ENCODE results near the gene HM13.
"Not testable (repeated sequence)": the region's sequence is repeated elsewhere in the genome, so short reads cannot be mapped to it uniquely, and the experiment has no call there.

HM13 gene

GRCh38 chr20:31543966-31544598 is 29.8 kb downstream of the HM13 start:
- DNase-seq (ENCODE audit: low spot score), result peak; percentile 99

GRCh38 chr20:31544600-31544999 is 30.4 kb downstream of the HM13 start:
- no peak for DNase-seq (ENCODE audit: low spot score)

- DNase-seq (ENCODE audit: low spot score), result not testable (repeated sequence)
Measured at GRCh38 chr20:31545621-31546040, 31.4 kb downstream of the HM13 start.

DNA sequence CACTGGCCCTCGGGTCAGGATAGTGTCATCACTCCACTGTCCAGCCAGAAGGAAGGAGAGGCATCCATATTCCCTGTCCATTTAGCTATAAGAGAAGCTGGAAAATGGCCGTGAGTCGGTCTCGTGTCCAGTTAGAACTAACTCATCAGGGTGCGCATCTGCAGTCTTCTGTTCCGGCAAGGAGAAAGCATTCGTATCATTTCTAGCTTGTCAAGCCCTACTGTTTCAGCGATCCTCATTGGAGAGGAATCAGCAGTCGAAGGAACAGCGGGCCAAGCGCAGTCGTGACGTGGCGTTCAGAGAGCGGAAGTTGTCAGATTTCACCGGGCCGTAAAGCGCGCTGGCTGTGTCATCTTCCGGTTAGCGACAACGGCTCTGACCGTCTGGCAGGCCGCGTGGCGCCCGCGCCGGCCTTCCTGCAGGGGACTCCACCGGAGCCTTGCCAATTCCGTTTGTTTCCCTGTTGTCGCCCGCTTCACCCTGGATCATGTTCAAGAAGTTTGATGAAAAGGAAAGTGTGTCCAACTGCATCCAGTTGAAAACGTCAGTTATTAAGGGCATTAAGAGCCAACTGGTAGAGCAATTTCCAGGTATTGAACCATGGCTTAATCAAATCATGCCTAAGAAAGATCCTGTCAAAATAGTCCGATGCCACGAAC is 32.9 kb downstream of the HM13 start:
- DNase-seq (ENCODE audit: low spot score), result peak; percentile 83

DNA sequence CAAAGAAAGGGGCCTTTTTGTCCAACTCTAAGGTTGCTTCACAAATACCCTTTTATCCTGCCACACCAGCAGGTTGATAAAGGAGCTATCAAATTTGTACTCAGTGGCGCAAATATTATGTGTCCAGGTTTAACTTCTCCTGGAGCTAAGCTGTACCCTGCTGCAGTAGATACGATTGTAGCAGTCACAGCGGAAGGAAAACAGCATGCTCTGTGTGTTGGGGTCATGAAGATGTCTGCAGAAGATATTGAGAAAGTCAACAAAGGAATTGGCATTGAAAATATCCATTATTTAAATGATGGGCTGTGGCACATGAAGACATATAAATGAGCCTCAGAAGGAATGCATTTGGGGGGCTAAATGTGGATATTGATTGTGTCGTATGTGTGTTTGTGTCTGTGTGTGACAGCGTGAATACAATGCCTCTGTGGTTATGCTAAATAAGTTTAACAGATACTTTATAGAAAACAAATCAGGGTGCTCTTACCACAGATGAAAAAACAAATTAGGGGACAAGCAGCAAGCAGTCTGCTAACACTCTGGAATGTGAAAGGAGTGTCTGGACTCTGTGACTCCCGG is 33.6 kb downstream of the HM13 start:
- DNase-seq (ENCODE audit: low spot score), result no peak

- DNase-seq (ENCODE audit: low spot score), result no peak
Measured at GRCh38 chr20:31548820-31549512, 34.7 kb downstream of the HM13 start.

DNA sequence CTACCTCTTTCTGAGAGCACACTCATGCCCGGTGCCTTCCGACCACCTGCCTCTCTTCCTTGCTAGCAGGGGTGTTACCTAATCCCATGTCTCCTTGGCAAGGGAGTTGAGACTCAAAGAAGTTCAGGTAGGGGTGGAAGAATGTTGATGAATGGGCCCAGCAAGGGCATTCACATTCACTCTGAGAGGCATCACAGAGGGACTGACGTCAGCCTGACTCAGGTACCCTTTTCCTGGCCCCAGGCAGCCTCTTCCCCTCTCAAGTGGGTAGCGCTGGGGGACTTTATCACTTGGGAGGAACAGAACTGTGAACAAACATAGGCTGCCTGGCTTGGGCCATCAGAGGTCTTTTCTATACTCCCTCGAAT is 35.3 kb downstream of the HM13 start:
- no peak for DNase-seq (ENCODE audit: low spot score)

DNA sequence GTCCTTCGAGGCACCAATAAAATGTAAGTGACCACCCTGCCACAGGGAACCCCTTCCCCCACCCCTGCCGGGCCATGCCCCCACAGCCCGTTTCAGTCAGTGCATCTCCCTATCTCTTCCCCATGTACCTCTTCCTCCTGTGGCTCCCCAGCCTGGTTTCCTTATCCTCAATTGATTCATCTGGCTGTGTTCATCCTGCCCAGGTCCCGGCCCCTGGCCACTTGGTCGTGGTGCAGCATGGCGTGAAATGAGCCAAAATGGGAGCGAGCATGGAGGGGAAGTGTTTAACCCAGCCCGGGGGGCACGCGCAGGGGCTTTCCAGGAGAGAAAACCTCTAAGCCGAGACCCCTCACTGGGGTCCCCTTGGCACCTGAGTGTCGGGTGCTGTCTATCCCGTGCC is 35.9 kb downstream of the HM13 start:
- DNase-seq (ENCODE audit: low spot score), result no peak

DNA sequence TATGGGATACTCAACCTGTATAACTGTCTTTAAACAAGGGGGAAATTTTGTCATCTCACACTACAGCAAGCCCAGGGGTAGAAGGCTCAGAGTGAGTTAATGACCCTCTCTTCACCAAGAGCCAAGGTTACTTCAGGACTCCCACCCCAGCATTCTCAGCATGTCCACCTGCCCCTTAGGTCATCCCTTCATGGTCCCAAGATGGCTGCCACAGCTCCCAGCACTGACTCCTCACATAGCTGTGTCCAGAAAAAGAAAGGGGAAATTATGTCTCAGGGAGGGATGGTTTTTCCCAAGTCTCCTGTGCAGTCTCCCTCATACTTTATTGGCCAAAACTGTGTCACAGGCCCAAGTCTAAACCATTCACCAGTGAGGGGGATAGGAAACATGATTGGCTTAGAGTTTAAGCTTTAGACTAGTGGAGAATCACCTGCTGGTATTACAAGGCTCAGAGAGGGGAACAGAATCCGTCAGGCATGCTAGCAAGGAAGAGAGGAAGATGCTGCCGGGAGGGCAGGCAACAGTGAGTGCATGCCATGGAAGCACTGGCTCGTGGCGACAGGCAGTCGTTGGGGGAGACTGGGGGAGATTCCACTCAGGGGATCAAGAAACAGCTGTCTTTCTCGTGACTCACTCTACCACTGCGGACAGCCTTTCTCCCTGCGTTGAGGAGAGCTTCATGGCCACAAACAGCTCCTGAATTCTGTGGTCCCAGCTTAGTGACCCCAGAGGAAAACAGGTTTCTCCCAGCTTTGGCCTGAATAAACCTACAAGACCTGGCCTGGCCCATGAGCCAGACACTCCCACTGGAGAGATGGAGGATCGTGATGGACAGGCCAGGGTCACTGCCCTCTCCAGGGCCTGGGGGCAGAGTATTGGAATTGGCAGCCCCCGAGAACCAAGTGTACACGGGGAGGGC is 37.2 kb downstream of the HM13 start:
- no peak for DNase-seq (ENCODE audit: low spot score)

DNA sequence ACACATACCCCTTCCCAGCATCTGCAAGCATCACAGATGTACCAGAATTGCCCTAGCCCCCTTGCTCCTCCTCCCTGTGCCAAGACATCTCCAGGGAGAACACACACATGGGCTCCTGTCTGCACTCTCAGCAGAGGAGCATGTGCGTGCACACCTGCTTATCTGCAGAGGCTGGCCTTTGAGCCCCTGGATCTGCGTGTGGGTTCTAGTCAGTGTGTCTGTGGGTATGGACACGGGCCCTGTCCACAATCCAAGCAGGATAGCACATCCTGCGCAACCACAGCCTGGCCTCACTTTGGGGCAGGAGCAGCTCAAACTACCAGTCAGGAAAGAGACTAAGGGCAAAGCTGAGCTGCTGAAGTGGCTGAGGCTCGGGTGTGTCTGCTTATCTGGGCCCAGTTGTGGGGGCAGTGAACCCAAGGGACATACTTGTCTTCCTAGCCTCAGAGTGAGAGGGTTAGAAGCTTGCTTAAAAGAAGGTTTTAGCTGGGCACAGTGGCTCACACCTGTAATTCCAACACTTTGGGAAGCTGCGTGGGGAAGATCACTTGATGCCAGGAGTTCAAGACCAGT is 41.0 kb downstream of the HM13 start:
- no peak for DNase-seq (ENCODE audit: low spot score)

DNA sequence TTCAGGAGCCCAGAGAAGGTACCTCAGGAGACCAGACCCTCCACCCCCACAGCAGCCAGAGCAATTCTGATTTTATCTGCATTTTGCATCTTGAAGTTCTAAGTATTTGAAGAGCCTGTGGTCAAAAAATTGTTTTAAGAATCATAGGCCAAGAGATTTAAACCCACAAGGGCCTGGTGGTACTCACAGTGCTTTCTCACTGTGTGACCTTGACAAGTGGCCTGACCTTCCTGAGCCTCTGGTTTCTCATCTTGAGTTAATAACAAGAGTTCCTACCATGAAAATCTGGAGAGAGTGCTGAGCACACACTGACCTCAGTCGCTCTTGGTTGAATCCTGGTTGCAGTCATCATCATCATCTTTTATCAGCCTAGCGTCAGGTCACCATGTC is 45.5 kb downstream of the HM13 start:
- no peak for DNase-seq (ENCODE audit: low spot score)

DNA sequence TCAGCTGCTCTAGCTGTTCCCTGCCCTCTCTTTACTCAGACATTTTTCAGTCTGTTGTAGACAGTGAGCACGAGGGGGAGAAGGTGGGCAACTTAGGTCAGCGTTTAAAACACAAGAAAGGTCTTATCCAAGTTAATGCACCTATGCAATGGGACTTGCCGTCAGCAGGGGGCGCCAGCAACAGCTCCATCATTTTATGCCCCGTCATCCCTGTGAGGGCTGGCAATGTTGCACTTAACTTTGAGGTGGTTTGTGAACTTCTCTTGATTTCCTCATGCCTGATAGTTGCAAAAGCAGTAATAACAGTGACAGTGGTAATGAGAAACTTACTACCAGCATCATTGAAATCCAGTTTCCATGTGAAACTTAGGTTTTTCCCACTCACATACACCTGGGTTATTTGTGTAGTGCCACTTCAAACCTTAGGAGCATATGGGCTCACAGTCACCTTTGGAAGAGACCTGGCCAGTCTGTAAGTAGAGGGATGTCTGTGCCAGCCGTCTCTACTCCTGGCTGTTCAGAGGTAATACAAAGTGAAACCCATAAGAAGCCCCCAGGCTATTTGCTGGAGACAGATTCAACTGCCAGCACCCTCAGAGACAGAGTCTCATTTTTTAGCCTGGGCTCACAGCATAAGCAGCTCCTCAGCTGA is 46.0 kb downstream of the HM13 start:
- DNase-seq (ENCODE audit: low spot score), result peak; percentile 92

GRCh38 chr20:31560746-31561598 is 46.7 kb downstream of the HM13 start:
- peak; percentile 96 for DNase-seq (ENCODE audit: low spot score)

- no peak for DNase-seq (ENCODE audit: low spot score)
Measured at GRCh38 chr20:31562241-31562640, 48.0 kb downstream of the HM13 start.

DNA sequence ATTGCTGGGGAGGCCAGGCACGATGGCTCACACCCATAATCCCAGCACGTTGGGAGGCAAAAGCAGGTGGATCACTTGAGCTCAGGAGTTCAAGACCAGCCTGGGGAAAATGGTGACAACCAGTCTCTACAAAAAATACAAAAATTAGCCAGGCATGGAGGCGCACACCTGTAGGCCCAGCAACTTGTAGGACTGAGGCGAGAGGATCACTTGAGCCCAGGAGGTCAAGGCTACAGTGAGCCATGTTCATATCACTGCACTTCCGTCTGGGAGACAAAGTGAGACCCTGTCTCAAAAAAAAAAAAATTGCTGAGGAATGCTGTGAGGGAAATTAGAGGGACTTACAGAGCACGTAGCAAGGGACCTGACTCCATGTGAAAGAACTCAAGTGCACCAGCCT is 50.0 kb downstream of the HM13 start:
- DNase-seq (ENCODE audit: low spot score), result no peak

DNA sequence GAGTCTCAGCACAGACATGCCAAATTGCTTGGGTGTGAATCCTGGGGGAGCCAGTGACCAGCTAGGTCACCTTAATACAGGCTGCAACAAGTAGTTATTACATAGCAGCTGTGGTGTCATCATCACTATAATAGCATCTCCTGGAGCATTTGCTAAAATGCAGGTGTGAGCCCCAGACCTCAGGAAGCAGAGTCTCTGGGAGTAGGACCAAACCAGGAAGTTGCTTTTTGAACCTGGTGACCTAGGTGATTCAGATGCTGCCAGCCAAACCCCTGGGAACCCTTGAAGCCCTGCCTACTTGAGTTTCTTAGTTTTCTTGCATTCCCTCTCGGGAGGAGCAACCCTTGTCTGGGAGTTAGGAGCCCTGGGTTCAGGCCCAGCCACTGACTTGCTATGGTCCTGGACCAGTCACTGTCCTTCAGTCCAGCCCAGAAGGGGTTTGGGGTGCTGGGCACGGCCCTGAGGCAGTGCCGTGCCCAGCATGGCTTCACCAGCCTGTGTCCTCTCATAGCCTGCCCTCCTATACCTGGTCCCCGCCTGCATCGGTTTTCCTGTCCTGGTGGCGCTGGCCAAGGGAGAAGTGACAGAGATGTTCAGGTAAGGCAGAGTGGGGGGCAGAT is 51.6 kb downstream of the HM13 start:
- DNase-seq (ENCODE audit: low spot score), result no peak

DNA sequence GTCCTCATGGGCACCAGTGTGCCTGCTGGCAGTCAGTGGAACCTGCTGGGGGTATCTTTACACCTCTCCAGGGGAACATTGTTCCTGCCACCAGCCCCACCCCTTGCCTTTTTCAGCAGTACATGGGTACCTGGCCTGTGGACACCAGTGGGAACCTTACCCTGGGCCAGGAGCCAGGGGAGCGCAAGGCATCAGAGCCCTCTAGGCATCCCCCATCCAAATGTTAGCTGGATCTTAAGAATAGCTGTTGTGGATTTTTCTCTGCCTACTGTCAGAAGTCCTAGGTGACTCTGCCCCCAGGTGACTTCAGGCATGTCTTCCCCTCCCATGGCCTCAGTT is 52.0 kb downstream of the HM13 start:
- DNase-seq (ENCODE audit: low spot score), result no peak

- DNase-seq (ENCODE audit: low spot score), result no peak
Measured at GRCh38 chr20:31566658-31567379, 52.6 kb downstream of the HM13 start.

DNA sequence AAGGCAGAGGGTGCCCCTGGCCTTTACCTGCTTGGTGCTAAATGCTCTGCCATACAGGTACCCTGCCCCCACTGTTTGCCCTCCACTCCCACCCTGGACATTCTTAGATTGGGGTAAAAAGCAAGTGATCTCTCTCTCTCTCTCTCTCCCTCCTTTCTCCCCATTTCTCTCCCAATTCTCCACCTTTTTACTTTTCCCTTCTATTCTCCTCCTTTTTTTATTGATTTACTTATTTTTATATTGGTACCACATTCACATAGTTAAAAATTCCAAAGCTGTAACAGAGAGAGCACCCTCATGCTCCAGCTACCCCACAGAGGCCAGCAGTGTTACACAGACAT is 53.1 kb downstream of the HM13 start:
- no peak for DNase-seq (ENCODE audit: low spot score)
